ENCODE results near the gene SMDT1.

Gene SMDT1

GRCh38 chr22:42079319-42080251 lies at the start of gene SMDT1:
TSS of gene SMDT1 (plus strand) at chr22:42079700. CDS start at chr22:42079769, 69 bp downstream.
- H3K27ac ChIP-seq: peak within 1 kb of the TSS; percentile 94
- H3K27me3 ChIP-seq (ENCODE audit: insufficient read depth, low read depth, severe bottlenecking): no peaks in the 10 kb centered on the region
- H3K9me3 ChIP-seq (ENCODE audit: severe bottlenecking): no peaks in the 10 kb centered on the region
- peaks cover 35% of the 10 kb centered on the region for H3K36me3 ChIP-seq
- DNase-seq: peak; percentile 99
- peak within 1 kb of the TSS; percentile 84 for H3K4me3 ChIP-seq (ENCODE audit: low read depth, low read length)
- TF ChIP-seq CTCF (IDR thresholded peaks at IDR 0.05; ENCODE audit: low read depth, low read length): no peak

- H3K9me3 ChIP-seq (ENCODE audit: severe bottlenecking): peaks cover 6% of the 10 kb centered on the region
- TF ChIP-seq CTCF (IDR thresholded peaks at IDR 0.05; ENCODE audit: low read depth, low read length): no peak
- no peaks in the 10 kb centered on the region for H3K27me3 ChIP-seq (ENCODE audit: insufficient read depth, low read depth, severe bottlenecking)
- no peak for DNase-seq
- no peaks in the 10 kb centered on the region for H3K36me3 ChIP-seq
- H3K4me3 ChIP-seq (ENCODE audit: low read depth, low read length): no peak overlapping the region
- H3K27ac ChIP-seq: no peak overlapping the region
These were observed 46.0 kb upstream of the SMDT1 start for GRCh38 chr22:42033263-42034181.

GRCh38 chr22:42035256-42035655 lies 44.2 kb upstream of the SMDT1 start:
- no peaks in the 10 kb centered on the region for H3K36me3 ChIP-seq
- H3K27me3 ChIP-seq (ENCODE audit: insufficient read depth, low read depth, severe bottlenecking): no peaks in the 10 kb centered on the region
- TF ChIP-seq CTCF (IDR thresholded peaks at IDR 0.05; ENCODE audit: low read depth, low read length): no peak
- H3K27ac ChIP-seq: no peak overlapping the region
- DNase-seq: peak; percentile 40
- H3K4me3 ChIP-seq (ENCODE audit: low read depth, low read length): no peak overlapping the region
- peaks cover 6% of the 10 kb centered on the region for H3K9me3 ChIP-seq (ENCODE audit: severe bottlenecking)

- Histone ChIP-seq H3K9me3 (ENCODE audit: severe bottlenecking) (peaks cover 7% of the 10 kb centered on the region), H3K27me3 (ENCODE audit: insufficient read depth, low read depth, severe bottlenecking) (no peaks in the 10 kb centered on the region), H3K27ac (no peak overlapping the region), H3K36me3 (no peaks in the 10 kb centered on the region), H3K4me3 (ENCODE audit: low read depth, low read length) (no peak overlapping the region)
- TF ChIP-seq CTCF (IDR thresholded peaks at IDR 0.05; ENCODE audit: low read depth, low read length): no peak
- DNase-seq: no peak
These were observed 40.2 kb upstream of the SMDT1 start for GRCh38 chr22:42039271-42039670.

- no peak for DNase-seq
These were observed 37.7 kb upstream of the SMDT1 start for GRCh38 chr22:42041784-42042183.

More at GRCh38 chr22:42041784-42042183, 37.7 kb upstream of the SMDT1 start:
- no peaks in the 10 kb centered on the region for H3K36me3 ChIP-seq
- H3K9me3 ChIP-seq (ENCODE audit: severe bottlenecking): peaks cover 7% of the 10 kb centered on the region
- no peak for TF ChIP-seq CTCF (IDR thresholded peaks at IDR 0.05; ENCODE audit: low read depth, low read length)
- no peak overlapping the region for H3K4me3 ChIP-seq (ENCODE audit: low read depth, low read length)
- H3K27ac ChIP-seq: no peak overlapping the region
- no peaks in the 10 kb centered on the region for H3K27me3 ChIP-seq (ENCODE audit: insufficient read depth, low read depth, severe bottlenecking)

All from WERI-Rb-1 (cell line).